ENCODE results near the gene ADPRHL1.

GRCh38 chr13:113361406-113361805 lies 91.9 kb downstream of the ADPRHL1 start:
- TF ChIP-seq POLR2AphosphoS5 (IDR thresholded peaks at IDR 0.05; ENCODE audit: borderline replicate concordance, low read depth, low read length) (no peak), EZH2 (IDR thresholded peaks at IDR 0.05) (no peak)

Measured in SK-N-MC (cell line).